HCT116 (cell line): ENCODE data around the gene CCDC80. TPM values are rescaled to one million over a fixed set of nuclear protein-coding genes. Genes with fewer than 3 reads are reported as not detected.

Experiments
- ATAC-seq: fragments of 200-7000 bp; cut with Tn5 transposase; 2 replicates; pipeline ENCODE4 v1.9.1; 2020; ENCODE audit warnings: mild to moderate bottlenecking, moderate library complexity
- BruUV-seq: library from RNA; stranded (reverse); fragments of 400-500 nt; replicated peaks from 2 replicates; lab custom pipeline; 2021; lab: Mats Ljungman, UMichigan
- CTCF ChIA-PET: fragments of 300-600 bp; sonication (Branson Sonifier 250); formaldehyde crosslinking; loops from one replicate; lab custom pipeline; 2021; ENCODE audit warnings: antibody characterized with exemption; lab: Charles Lee
- POLR2A ChIA-PET: fragments of 300-600, 350-600 bp; sonication (Branson Sonifier 250); formaldehyde crosslinking; loops from one replicate; lab custom pipeline; 2021; ENCODE audit warnings: antibody characterized with exemption; lab: Charles Lee
- RAD21 ChIA-PET, 2 experiments: fragments of 300-600 bp; sonication (Branson Sonifier 250); formaldehyde crosslinking; loops; one replicate each; lab custom pipeline; 2023; ENCODE audit warnings: low total read pairs in 2 of 2; ENCODE audit not compliant: uncharacterized antibody in 2 of 2, unreplicated experiment in 2 of 2, low non-redundant PET in 1 of 2; lab: Charles Lee
- DNase-seq: peaks from one replicate; pipeline ENCODE4 v3.0.0-alpha.2; 2010; ENCODE audit warnings: low read depth, low spot score
- H2AFZ ChIP-seq: fragments of 200-600 bp; shearing (Covaris generic), sonication (generic); 2 replicates; pipeline ENCODE4 v1.6.1; 2017; ENCODE audit warnings: low read depth, mixed run types, mixed read lengths, antibody characterized with exemption, low read length; ENCODE audit not compliant: poor library complexity, severe bottlenecking
- H3K27ac ChIP-seq: 2 replicates; pipeline ENCODE4 v1.5.1; 2012; ENCODE audit warnings: low read depth, low read length
- H3K27me3 ChIP-seq: fragments of 200-600 bp; sonication (generic); 2 replicates; pipeline ENCODE4 v1.6.1; 2016; ENCODE audit warnings: mixed run types, low read length, mixed read lengths; ENCODE audit not compliant: insufficient read depth
- H3K36me3 ChIP-seq, 2 experiments: fragments of 200-500 bp in 1 of 2; fragments of 200-600 bp in 1 of 2; sonication (Bioruptor generic) in 1 of 2; sonication (generic) in 1 of 2; 2 replicates each; pipeline versions ENCODE4 v1.5.1 to v1.6.1; 2014 to 2016; ENCODE audit warnings: low read length in 2 of 2, inconsistent platforms in 1 of 2, mixed read lengths in 1 of 2, mixed run types in 1 of 2; ENCODE audit not compliant: insufficient read depth in 2 of 2, control insufficient read depth in 1 of 2
- H3K4me1 ChIP-seq, 2 experiments: fragments of 200-600 bp in 1 of 2; sonication (generic) in 1 of 2; 2 replicates each; pipeline versions ENCODE4 v1.5.1 to v1.6.1; 2012 to 2017; ENCODE audit warnings: low read length in 2 of 2, inconsistent platforms in 1 of 2, mild to moderate bottlenecking in 1 of 2, mixed read lengths in 1 of 2, mixed run types in 1 of 2, moderate library complexity in 1 of 2; ENCODE audit not compliant: insufficient read depth in 2 of 2, control insufficient read depth in 1 of 2
- H3K4me2 ChIP-seq: fragments of 200-600 bp; sonication (generic); 2 replicates; pipeline ENCODE4 v1.6.1; 2017; ENCODE audit warnings: mixed run types, low read length, mixed read lengths
- H3K4me3 ChIP-seq, 2 experiments: fragments of 200-600 bp in 1 of 2; sonication (generic) in 1 of 2; replicated peaks in 1 of 2; 2 replicates each; pipeline ENCODE4 v1.5.1; 2011 to 2016; ENCODE audit warnings: low read length in 2 of 2, control low read depth in 1 of 2, low read depth in 1 of 2, mild to moderate bottlenecking in 1 of 2, mixed read lengths in 1 of 2, mixed run types in 1 of 2
- H3K79me2 ChIP-seq: fragments of 200-600 bp; sonication (generic); 2 replicates; pipeline ENCODE4 v1.6.1; 2017; ENCODE audit warnings: mild to moderate bottlenecking, mixed run types, low read length, moderate library complexity, mixed read lengths; ENCODE audit not compliant: insufficient read depth
- H3K9ac ChIP-seq: fragments of 200-600 bp; sonication (generic); 2 replicates; pipeline ENCODE4 v1.6.1; 2016; ENCODE audit warnings: low read length, mixed read lengths
- H3K9me2 ChIP-seq: fragments of 200-600 bp; sonication (generic), shearing (Covaris generic); 2 replicates; pipeline ENCODE4 v1.6.1; 2017; ENCODE audit warnings: mixed run types, mild to moderate bottlenecking, moderate library complexity; ENCODE audit not compliant: insufficient read depth
- H3K9me3 ChIP-seq, 2 experiments: fragments of 200-500 bp in 1 of 2; fragments of 200-600 bp in 1 of 2; sonication (Bioruptor generic) in 1 of 2; sonication (generic) in 1 of 2; 2 replicates each; pipeline ENCODE4 v1.6.1; 2014 to 2017; ENCODE audit warnings: low read length in 2 of 2, mixed read lengths in 2 of 2, inconsistent platforms in 1 of 2, low read depth in 1 of 2, mild to moderate bottlenecking in 1 of 2, mixed run types in 1 of 2, moderate library complexity in 1 of 2; ENCODE audit not compliant: control insufficient read depth in 1 of 2, insufficient read depth in 1 of 2
- H4K20me1 ChIP-seq: fragments of 200-600 bp; sonication (generic), shearing (Covaris generic); 2 replicates; pipeline ENCODE4 v1.6.1; 2017; ENCODE audit warnings: mixed run types, mild to moderate bottlenecking, moderate library complexity; ENCODE audit not compliant: insufficient read depth
- ATF3 ChIP-seq: IDR thresholded peaks from 2 replicates; pipeline ENCODE4 v1.6.1; 2012
- CEBPB ChIP-seq: IDR thresholded peaks from 2 replicates; pipeline ENCODE4 v1.6.1; 2012; ENCODE audit warnings: low read depth
- CTCF ChIP-seq, 3 experiments: fragments of 200-600 bp in 1 of 3; sonication (generic) in 1 of 3; IDR thresholded peaks in 2 of 3; conservative IDR thresholded peaks in 1 of 3; 2 replicates each; pipeline ENCODE4 v1.5.1; 2012 to 2017; ENCODE audit warnings: low read depth in 2 of 3, low read length in 2 of 3, antibody characterized with exemption in 1 of 3, borderline replicate concordance in 1 of 3, control low read depth in 1 of 3, mild to moderate bottlenecking in 1 of 3, mixed read lengths in 1 of 3, mixed run types in 1 of 3, moderate library complexity in 1 of 3; ENCODE audit not compliant: insufficient read depth in 1 of 3
- EGR1 ChIP-seq: IDR thresholded peaks from 2 replicates; pipeline ENCODE4 v1.6.1; 2012; ENCODE audit warnings: low read depth
- ELF1 ChIP-seq: IDR thresholded peaks from 2 replicates; pipeline ENCODE4 v1.6.1; 2012; ENCODE audit warnings: low read depth, borderline replicate concordance
- EZH2 ChIP-seq: fragments of 200-600 bp; sonication (generic); IDR thresholded peaks from 2 replicates; pipeline ENCODE4 v1.6.1; 2017; ENCODE audit warnings: antibody characterized with exemption, mixed run types
- JUND ChIP-seq: IDR thresholded peaks from 2 replicates; pipeline ENCODE4 v1.6.1; 2012
- MAX ChIP-seq: IDR thresholded peaks from 2 replicates; pipeline ENCODE4 v1.6.1; 2012
- POLR2A ChIP-seq: IDR thresholded peaks from 2 replicates; pipeline ENCODE4 v1.7.0; 2011; ENCODE audit warnings: borderline replicate concordance; ENCODE audit not compliant: insufficient read depth, insufficient read length; ENCODE audit errors: extremely low read depth
- POLR2AphosphoS5 ChIP-seq: IDR thresholded peaks from 2 replicates; pipeline ENCODE4 v1.6.1; 2011; ENCODE audit warnings: mild to moderate bottlenecking, low read depth, low read length, moderate library complexity
- RAD21 ChIP-seq: IDR thresholded peaks from 2 replicates; pipeline ENCODE4 v1.6.1; 2012; ENCODE audit warnings: low read depth, mild to moderate bottlenecking
- REST ChIP-seq: IDR thresholded peaks from 2 replicates; pipeline ENCODE4 v1.6.1; 2012; ENCODE audit warnings: low read depth
- SIN3A ChIP-seq: IDR thresholded peaks from 2 replicates; pipeline ENCODE4 v1.6.1; 2012; ENCODE audit warnings: low read depth
- SP1 ChIP-seq: IDR thresholded peaks from 2 replicates; pipeline ENCODE4 v1.6.1; 2012; ENCODE audit warnings: low read depth
- SRF ChIP-seq: IDR thresholded peaks from 2 replicates; pipeline ENCODE4 v1.6.1; 2012; ENCODE audit warnings: low read depth
- TCF7L2 ChIP-seq: IDR thresholded peaks from 2 replicates; pipeline ENCODE4 v1.7.0; 2011; ENCODE audit warnings: borderline replicate concordance, inconsistent platforms; ENCODE audit not compliant: insufficient read depth, insufficient read length; ENCODE audit errors: extremely low read depth
- YY1 ChIP-seq: IDR thresholded peaks from 2 replicates; pipeline ENCODE4 v1.6.1; 2011; ENCODE audit warnings: low read length, low read depth, moderate library complexity, mild to moderate bottlenecking; ENCODE audit not compliant: insufficient replicate concordance; ENCODE audit errors: extremely low read depth
- ZBTB33 ChIP-seq: IDR thresholded peaks from 2 replicates; pipeline ENCODE4 v1.6.1; 2011; ENCODE audit warnings: mild to moderate bottlenecking, low read length, moderate library complexity; ENCODE audit not compliant: insufficient replicate concordance; ENCODE audit errors: extremely low read depth
- ZNF274 ChIP-seq: fragments of 200-500 bp; sonication (Bioruptor generic); IDR thresholded peaks from 2 replicates; pipeline ENCODE4 v1.6.1; 2014; ENCODE audit warnings: mild to moderate bottlenecking, low read depth, low read length, inconsistent platforms
- intact Hi-C: fragments of 100-400 bp; cut with micrococcal nuclease; formaldehyde crosslinking; loops from 2 replicates; pipeline ENCODE4 v1.10.0; 2022
- total RNA-seq: library from RNA; stranded (reverse); gene quantifications from one replicate; pipeline ENCODE4 v1.2.1, GENCODE V29; 2021; ENCODE audit not compliant: unreplicated experiment

The CCDC80 gene
- total RNA-seq, 1 experiment from 2014 or later, result 1.7 TPM

- Histone ChIP-seq H3K4me1 (peaks cover 0 to 3% of the 10 kb centered on the region in 2 experiments; a peak in 1 of 4 replicates), H3K4me2 (no peak overlapping the region), H3K9ac (no peak overlapping the region), H4K20me1 (no peaks in the 10 kb centered on the region), H3K36me3 (no peaks in the 10 kb centered on the region), H2AFZ (peak overlapping the region; percentile 19), H3K4me3 (no peak overlapping the region), H3K9me2 (no peaks in the 10 kb centered on the region), H3K27me3 (no peaks in the 10 kb centered on the region), H3K9me3 (no peaks in the 10 kb centered on the region), H3K27ac (no peak overlapping the region), H3K79me2 (no peaks in the 10 kb centered on the region)
- ATAC-seq (no peak), DNase-seq (no peak)
- ChIA-PET RAD21 (no interaction called here), POLR2A (no interaction called here), CTCF (no interaction called here)
- intact Hi-C loops, result no loop called here
- no TSS peak for BruUV-seq
- TF ChIP-seq SP1, result no peak
- TF ChIP-seq ZBTB33, result no peak
- no peak for TF ChIP-seq POLR2AphosphoS5
- TF ChIP-seq SIN3A, result no peak
- TF ChIP-seq EGR1, result no peak
- TF ChIP-seq JUND, result no peak
- no peak for TF ChIP-seq TCF7L2
- TF ChIP-seq RAD21, result no peak
- no peak for TF ChIP-seq YY1
- TF ChIP-seq POLR2A, result no peak
- TF ChIP-seq EZH2, result no peak
- TF ChIP-seq ELF1, result no peak
- TF ChIP-seq ZNF274, result no peak
- TF ChIP-seq MAX, result no peak
- no peak for TF ChIP-seq CEBPB
- no peak for TF ChIP-seq SRF
- no peak for TF ChIP-seq REST
- no peak for TF ChIP-seq ATF3
- no peak for TF ChIP-seq CTCF (IDR thresholded peaks at IDR 0.05 in 2 of 3, conservative IDR thresholded peaks at IDR 0.05 in 1 of 3; ENCODE audit: borderline replicate concordance in 1 of 3, insufficient read depth in 1 of 3, low read depth in 2 of 3, low read length in 2 of 3)
Measured at GRCh38 chr3:112619295-112619694, 21.6 kb downstream of the CCDC80 start.
